OCI-LY1 (cell line): Measurements from ENCODE around the gene THSD8.

Source experiments
- H2AFZ ChIP-seq: fragments of 200-600 bp; sonication (generic), shearing (Covaris generic); 2 replicates; pipeline ENCODE4 v1.6.0; 2014; ENCODE audit warnings: antibody characterized with exemption, mild to moderate bottlenecking, low read length
- H3F3A ChIP-seq: fragments of 200-600 bp; sonication (generic), shearing (Covaris generic); 2 replicates; pipeline ENCODE4 v1.6.0; 2014; ENCODE audit warnings: mild to moderate bottlenecking, antibody characterized with exemption, low read length, moderate library complexity; ENCODE audit not compliant: insufficient read depth
- H3K27ac ChIP-seq: fragments of 200-600 bp; sonication (generic); 2 replicates; pipeline ENCODE4 v1.5.1; 2014; ENCODE audit warnings: low read length, mixed run types, mild to moderate bottlenecking, low read depth; ENCODE audit not compliant: poor library complexity, severe bottlenecking
- H3K27me3 ChIP-seq: fragments of 200-600 bp; sonication (generic); 2 replicates; pipeline ENCODE4 v1.6.0; 2014; ENCODE audit warnings: antibody characterized with exemption, mild to moderate bottlenecking, low read length, moderate library complexity; ENCODE audit not compliant: insufficient read depth
- H3K36me3 ChIP-seq: fragments of 200-600 bp; sonication (generic); 2 replicates; pipeline ENCODE4 v1.6.1; 2014; ENCODE audit warnings: mild to moderate bottlenecking, antibody characterized with exemption, low read length, moderate library complexity, mixed read lengths; ENCODE audit not compliant: insufficient read depth
- H3K4me1 ChIP-seq: fragments of 200-600 bp; sonication (generic); 2 replicates; pipeline ENCODE4 v1.5.1; 2014; ENCODE audit warnings: mild to moderate bottlenecking, low read length, moderate library complexity; ENCODE audit not compliant: insufficient read depth, severe bottlenecking
- H3K4me2 ChIP-seq: fragments of 200-600 bp; sonication (generic), shearing (Covaris generic); 2 replicates; pipeline ENCODE4 v1.6.1; 2014; ENCODE audit warnings: low read length
- H3K4me3 ChIP-seq: fragments of 200-600 bp; sonication (generic); 2 replicates; pipeline ENCODE4 v1.5.1; 2014; ENCODE audit warnings: low read length, low read depth, mild to moderate bottlenecking, mixed read lengths; ENCODE audit not compliant: poor library complexity, severe bottlenecking
- H3K79me2 ChIP-seq: fragments of 200-600 bp; shearing (Covaris generic); 2 replicates; pipeline ENCODE4 v1.6.1; 2016; ENCODE audit warnings: mixed run types, low read length, mixed read lengths; ENCODE audit not compliant: insufficient read depth
- H3K9ac ChIP-seq: fragments of 200-600 bp; sonication (generic), shearing (Covaris generic); 2 replicates; pipeline ENCODE4 v1.6.1; 2014; ENCODE audit warnings: mild to moderate bottlenecking, low read length, mixed read lengths
- H3K9me2 ChIP-seq: fragments of 200-600 bp; sonication (generic), shearing (Covaris generic); 2 replicates; pipeline ENCODE4 v1.6.1; 2014; ENCODE audit warnings: low read depth, mild to moderate bottlenecking, low read length, mixed read lengths
- H3K9me3 ChIP-seq: fragments of 200-600 bp; shearing (Covaris generic); 2 replicates; pipeline ENCODE4 v1.6.1; 2014; ENCODE audit warnings: low read length, mixed read lengths
- H4K20me1 ChIP-seq: fragments of 200-600 bp; sonication (generic), shearing (Covaris generic); 2 replicates; pipeline ENCODE4 v1.6.0; 2016; ENCODE audit warnings: mild to moderate bottlenecking, low read length; ENCODE audit not compliant: insufficient read depth
- EZH2 ChIP-seq: fragments of 200-600 bp; sonication (generic), shearing (Covaris generic); IDR thresholded peaks from 2 replicates; pipeline ENCODE4 v1.8.0; 2017; ENCODE audit warnings: borderline replicate concordance, mixed run types, mild to moderate bottlenecking, antibody characterized with exemption, low read length, moderate library complexity, mixed read lengths
- TF ChIP-seq, protein P1 (sequence below): fragments of 200-600 bp; sonication (generic), shearing (Covaris generic); IDR thresholded peaks from 2 replicates; pipeline ENCODE4 v1.5.1; 2017; ENCODE audit warnings: mild to moderate bottlenecking, antibody characterized with exemption, low read length, moderate library complexity, mixed read lengths

THSD8 gene

DNA sequence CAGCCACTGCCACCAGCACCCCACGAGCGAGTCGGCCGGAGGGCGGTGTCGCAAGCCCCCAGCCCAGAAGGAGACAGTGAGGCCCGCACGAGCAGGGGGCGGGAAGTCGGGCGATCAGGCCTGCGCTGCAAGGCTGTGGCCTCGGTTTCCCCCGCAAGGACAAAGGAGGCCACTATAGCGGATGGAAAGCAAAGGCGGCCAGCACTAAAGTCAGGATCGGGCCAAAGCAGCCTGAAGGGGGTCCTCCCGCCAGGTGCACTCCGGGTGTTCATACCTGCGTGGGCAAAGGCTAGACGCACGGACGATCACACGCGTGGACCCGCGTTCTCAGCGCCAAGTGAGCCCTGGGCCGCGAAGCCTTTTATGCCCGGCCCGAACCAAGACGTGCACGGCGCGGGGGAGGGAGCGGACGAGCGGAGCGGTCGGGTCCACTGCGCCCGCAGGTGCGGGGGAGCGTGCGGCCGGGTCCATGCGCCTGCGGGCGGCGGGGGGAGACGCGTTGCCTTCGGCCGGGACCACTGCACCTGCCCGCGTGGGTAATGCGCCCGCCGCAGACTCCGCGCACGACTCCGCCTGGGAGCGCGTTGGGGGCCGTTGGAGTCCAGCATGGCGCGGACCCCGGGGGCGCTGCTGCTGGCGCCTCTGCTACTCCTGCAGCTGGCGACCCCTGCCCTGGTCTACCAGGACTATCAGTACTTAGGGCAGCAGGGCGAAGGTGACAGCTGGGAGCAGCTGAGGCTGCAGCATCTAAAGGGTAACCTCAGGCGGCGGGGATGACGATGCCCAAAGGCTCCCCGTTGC lies at the start of gene THSD8, which contains the start of gene PRDX2:
Gene THSD8, plus strand, starts transcription at position 604 of the 801 bp plus-strand sequence. Its CDS starts 3 bp downstream, at position 607.
Gene PRDX2, minus strand, starts transcription at position 335 of the 801 bp plus-strand sequence. CDS start 539 bp downstream, outside the sequence.
- Histone ChIP-seq H3K27me3 (no peaks in the 10 kb centered on the region), H2AFZ (no peak within 1 kb of the TSS), H3K9me2 (no peaks in the 10 kb centered on the region), H4K20me1 (no peaks in the 10 kb centered on the region), H3K4me2 (peak within 1 kb of the TSS; percentile 74), H3K4me1 (peaks cover 26% of the 10 kb centered on the region), H3K27ac (peak within 1 kb of the TSS; percentile 50), H3K9me3 (no peaks in the 10 kb centered on the region), H3F3A (no peaks in the 10 kb centered on the region), H3K36me3 (peaks cover 16% of the 10 kb centered on the region; the same call in 1 of the 2 replicates), H3K9ac (peak within 1 kb of the TSS; percentile 98), H3K79me2 (no peaks in the 10 kb centered on the region), H3K4me3 (peak within 1 kb of the TSS; percentile 97)
- no peak for TF ChIP-seq EZH2
- TF ChIP-seq, protein P1, sequence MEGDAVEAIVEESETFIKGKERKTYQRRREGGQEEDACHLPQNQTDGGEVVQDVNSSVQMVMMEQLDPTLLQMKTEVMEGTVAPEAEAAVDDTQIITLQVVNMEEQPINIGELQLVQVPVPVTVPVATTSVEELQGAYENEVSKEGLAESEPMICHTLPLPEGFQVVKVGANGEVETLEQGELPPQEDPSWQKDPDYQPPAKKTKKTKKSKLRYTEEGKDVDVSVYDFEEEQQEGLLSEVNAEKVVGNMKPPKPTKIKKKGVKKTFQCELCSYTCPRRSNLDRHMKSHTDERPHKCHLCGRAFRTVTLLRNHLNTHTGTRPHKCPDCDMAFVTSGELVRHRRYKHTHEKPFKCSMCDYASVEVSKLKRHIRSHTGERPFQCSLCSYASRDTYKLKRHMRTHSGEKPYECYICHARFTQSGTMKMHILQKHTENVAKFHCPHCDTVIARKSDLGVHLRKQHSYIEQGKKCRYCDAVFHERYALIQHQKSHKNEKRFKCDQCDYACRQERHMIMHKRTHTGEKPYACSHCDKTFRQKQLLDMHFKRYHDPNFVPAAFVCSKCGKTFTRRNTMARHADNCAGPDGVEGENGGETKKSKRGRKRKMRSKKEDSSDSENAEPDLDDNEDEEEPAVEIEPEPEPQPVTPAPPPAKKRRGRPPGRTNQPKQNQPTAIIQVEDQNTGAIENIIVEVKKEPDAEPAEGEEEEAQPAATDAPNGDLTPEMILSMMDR = no peak

DNA sequence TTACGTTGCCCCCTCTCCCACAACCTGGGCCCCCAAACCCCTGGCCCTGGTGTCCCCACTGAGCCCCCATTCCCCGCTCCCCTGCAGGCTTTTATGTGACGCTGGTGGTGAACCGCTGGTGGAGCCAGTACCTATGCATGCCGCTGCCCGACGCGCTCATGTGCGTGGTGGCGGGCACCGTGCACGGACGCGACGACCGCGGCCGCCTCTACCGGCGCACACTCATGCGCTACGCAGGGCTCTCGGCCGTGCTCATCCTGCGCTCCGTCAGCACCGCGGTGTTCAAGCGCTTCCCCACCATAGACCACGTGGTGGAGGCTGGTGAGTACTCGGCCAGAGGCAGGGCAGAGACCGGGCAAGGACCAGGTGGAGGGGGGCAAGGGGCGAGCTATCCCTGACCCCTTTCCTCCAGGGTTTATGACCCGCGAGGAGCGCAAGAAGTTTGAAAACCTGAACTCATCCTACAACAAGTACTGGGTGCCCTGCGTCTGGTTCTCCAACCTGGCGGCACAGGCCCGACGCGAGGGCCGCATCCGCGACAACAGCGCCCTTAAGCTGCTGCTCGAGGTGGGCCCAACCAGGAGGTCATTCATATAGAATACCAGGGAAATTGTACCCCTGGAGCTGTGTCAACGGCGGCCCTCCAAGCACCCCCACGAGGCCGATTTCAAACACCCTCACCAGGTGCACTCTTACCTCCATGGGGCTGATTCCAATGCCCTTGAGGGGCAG lies 47.2 kb upstream of the THSD8 start:
- Histone ChIP-seq H3K4me2 (no peak overlapping the region), H3K27me3 (peaks cover 6% of the 10 kb centered on the region; the same call in 1 of the 2 replicates), H3K27ac (no peak overlapping the region), H2AFZ (no peak overlapping the region), H3K4me1 (peaks cover 3% of the 10 kb centered on the region), H3K4me3 (no peak overlapping the region), H3K9ac (no peak overlapping the region), H3F3A (no peaks in the 10 kb centered on the region), H3K9me3 (no peaks in the 10 kb centered on the region), H3K79me2 (no peaks in the 10 kb centered on the region), H3K36me3 (no peaks in the 10 kb centered on the region), H4K20me1 (no peaks in the 10 kb centered on the region), H3K9me2 (no peaks in the 10 kb centered on the region)
- TF ChIP-seq, protein P1 = no peak
- no peak for TF ChIP-seq EZH2

DNA sequence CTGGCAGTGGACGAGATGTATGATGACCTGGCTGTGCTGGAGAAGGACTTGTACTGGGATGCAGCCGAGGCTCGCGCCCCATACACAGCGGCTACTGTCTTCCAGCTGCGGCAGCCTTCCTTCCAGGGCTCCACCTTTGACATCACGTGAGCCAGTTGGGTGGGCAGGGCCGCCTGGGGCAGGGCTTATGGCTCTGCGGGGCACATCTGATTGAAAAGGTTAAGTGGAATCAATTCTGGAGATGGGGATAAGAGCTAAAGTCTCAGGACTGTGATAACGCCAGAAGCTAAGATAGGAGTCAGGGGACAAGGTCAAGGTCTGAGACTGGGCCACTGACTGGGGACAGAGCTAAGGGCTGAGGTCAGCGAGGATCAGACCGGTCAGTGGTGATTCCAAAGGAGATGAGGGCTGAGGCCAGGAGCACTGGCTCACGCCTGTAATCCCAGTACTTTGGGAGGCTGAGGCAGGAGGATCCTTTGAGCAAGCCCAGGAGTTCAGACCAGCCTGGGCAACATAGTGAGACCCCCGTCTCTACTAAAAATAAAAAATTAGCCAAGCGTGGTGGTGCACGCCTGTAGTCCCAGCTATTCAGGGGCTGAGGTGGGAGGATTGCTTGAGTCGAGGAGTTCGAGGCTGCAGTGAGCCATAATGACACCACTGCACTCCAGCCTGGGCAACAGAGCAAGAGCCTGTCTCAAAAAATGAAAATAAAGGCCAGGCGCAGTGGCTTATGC lies 45.6 kb upstream of the THSD8 start:
- Histone ChIP-seq H3K4me3 (no peak overlapping the region), H2AFZ (no peak overlapping the region), H3K27ac (no peak overlapping the region), H3K9me3 (no peaks in the 10 kb centered on the region), H3K36me3 (no peaks in the 10 kb centered on the region), H3K9me2 (no peaks in the 10 kb centered on the region), H3K27me3 (peaks cover 4% of the 10 kb centered on the region; the same call in 1 of the 2 replicates), H3K4me2 (no peak overlapping the region), H3K9ac (no peak overlapping the region), H3F3A (no peaks in the 10 kb centered on the region), H4K20me1 (no peaks in the 10 kb centered on the region), H3K79me2 (no peaks in the 10 kb centered on the region), H3K4me1 (peaks cover 3% of the 10 kb centered on the region)
- TF ChIP-seq, protein P1 = no peak
- TF ChIP-seq EZH2 = no peak
